Measurements from ENCODE around the gene ADCY1. TPM values are rescaled to one million over a fixed set of nuclear protein-coding genes. Genes with fewer than 3 reads are reported as not detected.

Gene ADCY1
- total RNA-seq, 2 donors from 2014 or later: 0.14 to 0.85 TPM

GRCh38 chr7:45591101-45591906, 17.1 kb downstream of the ADCY1 start:
- Histone ChIP-seq H3K27me3 (replicated peaks; ENCODE audit: insufficient read depth) (no peaks in the 10 kb centered on the region), H3K9me3 (no peaks in the 10 kb centered on the region), H3K4me3 (no peak overlapping the region), H3K36me3 (no peaks in the 10 kb centered on the region), H3K4me1 (ENCODE audit: control insufficient read depth in 1 of 2, low read depth in 2 of 2) (no peaks in the 10 kb centered on the region), H3K27ac (no peak overlapping the region)
- no peak for DNase-seq (ENCODE audit: low spot score)
- no peak for ATAC-seq (ENCODE audit: insufficient number of reproducible peaks, low FRiP score, low read depth)
- TF ChIP-seq, protein P1, sequence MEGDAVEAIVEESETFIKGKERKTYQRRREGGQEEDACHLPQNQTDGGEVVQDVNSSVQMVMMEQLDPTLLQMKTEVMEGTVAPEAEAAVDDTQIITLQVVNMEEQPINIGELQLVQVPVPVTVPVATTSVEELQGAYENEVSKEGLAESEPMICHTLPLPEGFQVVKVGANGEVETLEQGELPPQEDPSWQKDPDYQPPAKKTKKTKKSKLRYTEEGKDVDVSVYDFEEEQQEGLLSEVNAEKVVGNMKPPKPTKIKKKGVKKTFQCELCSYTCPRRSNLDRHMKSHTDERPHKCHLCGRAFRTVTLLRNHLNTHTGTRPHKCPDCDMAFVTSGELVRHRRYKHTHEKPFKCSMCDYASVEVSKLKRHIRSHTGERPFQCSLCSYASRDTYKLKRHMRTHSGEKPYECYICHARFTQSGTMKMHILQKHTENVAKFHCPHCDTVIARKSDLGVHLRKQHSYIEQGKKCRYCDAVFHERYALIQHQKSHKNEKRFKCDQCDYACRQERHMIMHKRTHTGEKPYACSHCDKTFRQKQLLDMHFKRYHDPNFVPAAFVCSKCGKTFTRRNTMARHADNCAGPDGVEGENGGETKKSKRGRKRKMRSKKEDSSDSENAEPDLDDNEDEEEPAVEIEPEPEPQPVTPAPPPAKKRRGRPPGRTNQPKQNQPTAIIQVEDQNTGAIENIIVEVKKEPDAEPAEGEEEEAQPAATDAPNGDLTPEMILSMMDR (IDR thresholded peaks at IDR 0.05): no peak

- Histone ChIP-seq H3K4me1 (ENCODE audit: control insufficient read depth in 1 of 2, low read depth in 2 of 2) (no peaks in the 10 kb centered on the region), H3K9me3 (no peaks in the 10 kb centered on the region), H3K36me3 (no peaks in the 10 kb centered on the region), H3K27ac (no peak overlapping the region), H3K27me3 (replicated peaks; ENCODE audit: insufficient read depth) (no peaks in the 10 kb centered on the region), H3K4me3 (no peak overlapping the region)
- ATAC-seq (ENCODE audit: insufficient number of reproducible peaks, low FRiP score, low read depth): no peak
- no peak for DNase-seq (ENCODE audit: low spot score)
- TF ChIP-seq, protein P1 (IDR thresholded peaks at IDR 0.05): no peak
Measured at GRCh38 chr7:45592230-45592991, 18.2 kb downstream of the ADCY1 start.

- ATAC-seq (ENCODE audit: insufficient number of reproducible peaks, low FRiP score, low read depth) (no peak), DNase-seq (ENCODE audit: low spot score) (no peak)
- Histone ChIP-seq H3K9me3 (no peaks in the 10 kb centered on the region), H3K4me3 (no peak overlapping the region), H3K36me3 (no peaks in the 10 kb centered on the region), H3K4me1 (ENCODE audit: control insufficient read depth in 1 of 2, low read depth in 2 of 2) (no peaks in the 10 kb centered on the region), H3K27ac (no peak overlapping the region), H3K27me3 (replicated peaks; ENCODE audit: insufficient read depth) (no peaks in the 10 kb centered on the region)
- TF ChIP-seq, protein P1 (IDR thresholded peaks at IDR 0.05): no peak
Measured at GRCh38 chr7:45593121-45593541, 19.0 kb downstream of the ADCY1 start.

- Histone ChIP-seq H3K36me3 (no peaks in the 10 kb centered on the region), H3K27me3 (replicated peaks; ENCODE audit: insufficient read depth) (no peaks in the 10 kb centered on the region), H3K4me3 (no peak overlapping the region), H3K27ac (no peak overlapping the region), H3K4me1 (ENCODE audit: control insufficient read depth in 1 of 2, low read depth in 2 of 2) (no peaks in the 10 kb centered on the region), H3K9me3 (no peaks in the 10 kb centered on the region)
- no peak for ATAC-seq (ENCODE audit: insufficient number of reproducible peaks, low FRiP score, low read depth)
- TF ChIP-seq, protein P1 (IDR thresholded peaks at IDR 0.05): no peak
- no peak for DNase-seq (ENCODE audit: low spot score)
Measured at GRCh38 chr7:45593877-45594276, 19.7 kb downstream of the ADCY1 start.

GRCh38 chr7:45594745-45595535, 20.8 kb downstream of the ADCY1 start:
- DNase-seq (ENCODE audit: low spot score) (no peak), ATAC-seq (ENCODE audit: insufficient number of reproducible peaks, low FRiP score, low read depth) (no peak)
- TF ChIP-seq, protein P1 (IDR thresholded peaks at IDR 0.05): no peak
- Histone ChIP-seq H3K9me3 (no peaks in the 10 kb centered on the region), H3K4me1 (ENCODE audit: control insufficient read depth in 1 of 2, low read depth in 2 of 2) (no peaks in the 10 kb centered on the region), H3K27ac (no peak overlapping the region), H3K27me3 (replicated peaks; ENCODE audit: insufficient read depth) (no peaks in the 10 kb centered on the region), H3K4me3 (no peak overlapping the region), H3K36me3 (no peaks in the 10 kb centered on the region)

Measured in thoracic aorta (tissue), 2 donors.